Sigmoid colon (tissue), 4 donors: ENCODE measurements around the gene IFI27L1.

ENCODE experiments used
- CTCF ChIP-seq, 4 experiments: fragments of 450-650 bp in 3 of 4; fragments of 200-600 bp in 1 of 4; IDR thresholded peaks; one replicate each; pipeline ENCODE4 v1.5.1; 2016 to 2019; ENCODE audit warnings: antibody characterized with exemption in 4 of 4, mild to moderate bottlenecking in 3 of 4, moderate library complexity in 2 of 4
- EP300 ChIP-seq, 4 donors: sonication (generic); formaldehyde crosslinking; IDR thresholded peaks; one replicate each; pipeline ENCODE4 v1.6.1; 2017; ENCODE audit warnings: antibody characterized with exemption in 4 of 4

- TF ChIP-seq CTCF (IDR thresholded peaks at IDR 0.05) (no peak), EP300 (IDR thresholded peaks at IDR 0.05) (no peak)
These were observed 22.5 kb downstream of the IFI27L1 start for GRCh38 chr14:94103554-94104150.
